HG02798 (cell line): ENCODE measurements around the gene MAP3K14.

Source experiments
- ATAC-seq: cut with Tn5 transposase; IDR thresholded peaks from one replicate; pipeline ENCODE4 v1.9.1; 2021; ENCODE audit warnings: mild to moderate bottlenecking; ENCODE audit not compliant: unreplicated experiment, poor library complexity

Gene MAP3K14

GRCh38 chr17:45287526-45288500, 29.0 kb downstream of the MAP3K14 start:
- ATAC-seq: no peak

DNA sequence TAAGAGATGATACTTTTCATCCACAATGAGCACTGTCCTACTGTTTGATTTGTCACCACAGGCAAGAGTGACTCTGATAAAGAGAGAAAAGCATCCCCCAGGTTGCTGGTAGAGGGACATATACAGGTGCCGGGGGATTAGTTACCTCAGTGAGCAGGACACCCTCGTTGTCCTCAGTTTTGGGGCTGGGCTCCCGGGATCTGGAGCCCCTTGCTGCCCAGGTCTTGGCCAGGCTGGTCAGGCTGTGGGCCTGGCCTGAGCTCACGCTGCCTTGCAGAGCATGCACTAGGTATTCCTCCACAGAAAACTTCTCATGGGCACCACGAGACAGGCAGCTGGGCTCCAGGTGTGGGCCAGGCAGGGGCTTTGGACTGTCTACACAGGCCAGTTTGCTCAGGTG, 30.5 kb downstream of the MAP3K14 start:
- ATAC-seq: no peak

GRCh38 chr17:45284176-45285140, 32.4 kb downstream of the MAP3K14 start:
- no peak for ATAC-seq

DNA sequence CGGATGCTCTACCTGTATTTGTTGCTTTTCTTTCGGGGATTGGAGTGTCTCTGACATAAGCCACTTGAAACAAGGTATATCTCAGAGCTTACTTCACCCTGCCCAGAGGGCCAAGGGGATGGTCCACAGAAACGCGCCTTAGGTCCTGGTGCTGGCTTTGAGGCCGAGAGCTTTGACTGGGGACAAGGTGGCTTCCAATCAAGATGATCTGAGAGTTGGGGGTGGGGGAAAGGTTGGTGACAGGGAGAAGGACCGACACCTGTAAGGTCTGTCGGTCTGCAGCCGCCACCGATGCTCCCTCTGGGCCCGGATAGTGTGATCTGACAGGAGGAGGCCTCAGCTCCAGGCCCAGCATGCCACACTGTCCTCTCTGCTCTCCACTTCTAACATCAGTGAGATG, 33.1 kb downstream of the MAP3K14 start:
- no peak for ATAC-seq

DNA sequence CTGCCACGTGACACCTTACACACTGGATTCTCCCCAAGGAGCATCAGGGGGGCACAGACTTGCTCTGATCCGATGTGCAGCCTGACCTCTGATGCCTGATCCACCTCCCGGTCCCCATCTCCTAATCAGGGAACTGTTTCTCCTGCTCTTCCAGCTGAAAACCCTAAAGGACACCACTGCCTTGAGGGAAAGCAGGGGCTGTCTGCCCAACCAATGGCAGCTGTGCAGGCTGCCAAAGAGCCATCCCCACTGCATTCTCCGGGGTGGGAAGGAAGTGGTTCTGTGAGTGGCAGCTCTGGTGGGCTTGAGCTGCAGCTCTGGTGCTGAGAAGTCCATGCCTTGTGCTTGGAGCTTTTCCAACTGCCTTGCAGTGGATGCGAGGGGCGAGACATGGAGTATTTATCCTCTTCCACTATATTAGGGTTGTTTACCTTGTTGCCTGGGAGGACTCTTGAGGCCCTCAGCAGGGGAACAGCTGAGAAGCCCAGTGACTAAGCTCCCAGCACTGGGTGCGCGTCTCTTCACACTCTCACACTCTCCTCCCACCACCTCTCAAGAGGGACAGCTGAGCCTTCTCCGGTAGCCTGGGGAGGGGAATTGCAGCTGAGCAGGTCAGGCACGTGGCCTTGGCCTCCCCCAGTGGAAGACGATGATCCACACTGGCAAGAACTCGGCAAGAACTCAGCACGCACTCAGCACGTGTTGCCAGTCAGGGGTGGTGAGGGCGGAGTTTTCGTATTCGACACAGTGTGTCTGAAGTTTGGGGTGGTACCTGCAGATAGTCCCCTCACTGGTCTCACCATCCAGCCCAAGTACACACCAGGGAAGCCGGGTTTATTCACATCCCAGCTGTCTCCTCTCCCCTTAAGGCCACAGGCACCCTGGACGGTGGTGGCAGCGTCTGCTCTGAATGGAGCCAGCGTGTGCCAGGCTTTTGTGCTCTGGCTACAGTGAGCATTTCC, 33.9 kb downstream of the MAP3K14 start:
- ATAC-seq: no peak

GRCh38 chr17:45279898-45280297, 36.9 kb downstream of the MAP3K14 start:
- no peak for ATAC-seq

GRCh38 chr17:45277992-45278391, 38.8 kb downstream of the MAP3K14 start:
- ATAC-seq: no peak

DNA sequence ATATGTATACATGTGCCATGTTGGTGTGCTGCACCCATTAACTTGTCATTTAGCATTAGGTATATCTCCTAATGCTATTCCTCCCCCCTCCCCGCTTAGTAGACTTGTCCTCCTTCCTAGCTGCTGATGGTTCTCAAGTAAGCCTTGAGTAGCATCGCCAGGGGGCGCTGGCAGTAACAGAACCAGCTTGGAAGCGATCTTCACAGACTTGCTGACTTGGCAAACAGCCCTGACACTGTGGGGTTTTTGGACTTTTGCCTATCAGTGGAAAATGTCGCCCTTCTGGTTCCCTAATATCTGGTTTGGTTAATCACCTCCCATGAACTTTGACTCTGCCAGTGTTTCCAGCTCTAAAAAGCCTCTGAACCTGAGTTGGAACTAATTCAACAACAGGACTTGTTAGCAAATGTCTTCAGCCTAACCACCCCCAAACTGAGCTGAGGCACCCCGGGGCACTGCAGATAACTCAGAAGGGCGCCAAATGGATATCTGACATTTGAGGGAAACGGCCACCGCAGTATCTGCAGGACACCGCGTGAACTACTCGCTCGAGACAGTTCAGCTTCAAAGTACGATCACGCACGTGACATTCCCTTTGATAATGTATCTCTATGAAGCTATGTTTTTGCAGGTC, 39.5 kb downstream of the MAP3K14 start:
- ATAC-seq: no peak

DNA sequence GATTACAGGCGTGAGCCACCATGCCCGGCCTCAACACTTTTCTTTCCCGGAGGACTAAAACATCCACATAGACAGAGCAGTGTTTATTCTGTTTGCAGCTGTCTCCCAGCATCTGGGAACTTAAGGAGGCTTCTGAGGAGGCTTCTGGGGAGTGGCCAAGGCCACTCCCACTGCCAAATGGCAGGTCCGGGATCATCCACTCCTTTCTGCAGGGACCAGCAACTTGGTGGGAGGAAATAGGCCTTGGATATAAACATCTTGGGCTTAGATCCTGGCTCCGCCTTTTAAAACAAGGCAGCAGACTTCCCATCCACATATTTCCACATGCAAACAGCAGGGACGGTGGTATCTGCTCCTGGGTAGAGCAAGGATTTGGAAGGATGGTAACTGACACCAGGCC, 40.8 kb downstream of the MAP3K14 start:
- no peak for ATAC-seq

DNA sequence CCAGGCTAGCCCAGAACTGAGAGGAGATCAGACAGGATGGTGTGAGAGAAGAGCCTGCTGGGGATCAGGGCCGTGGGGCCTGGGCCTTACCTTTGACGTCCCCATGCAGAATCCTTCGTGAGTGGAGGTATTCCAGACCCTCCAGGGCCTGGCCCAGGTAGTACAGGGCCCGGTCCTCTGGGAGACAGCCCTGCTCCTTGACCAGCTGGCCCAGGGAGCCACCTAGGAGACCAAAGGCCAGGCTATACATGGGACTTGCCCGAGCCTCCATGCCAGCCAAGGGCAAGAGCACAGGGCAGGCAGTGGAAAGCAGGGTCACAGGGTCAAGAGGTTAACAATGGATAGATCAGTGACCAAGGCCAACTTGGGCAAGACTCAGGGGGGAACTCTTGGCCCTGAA, 42.8 kb downstream of the MAP3K14 start:
- ATAC-seq: no peak

GRCh38 chr17:45273551-45273957, 43.3 kb downstream of the MAP3K14 start:
- ATAC-seq: no peak

- ATAC-seq: no peak
Observed at GRCh38 chr17:45271603-45272002, 45.2 kb downstream of the MAP3K14 start.

- ATAC-seq: no peak
Observed at GRCh38 chr17:45270828-45271418, 45.9 kb downstream of the MAP3K14 start.

- ATAC-seq: no peak
Observed at GRCh38 chr17:45269912-45270311, 46.9 kb downstream of the MAP3K14 start.

GRCh38 chr17:45267436-45268055, 49.3 kb downstream of the MAP3K14 start:
- no peak for ATAC-seq

- ATAC-seq: no peak
Observed at GRCh38 chr17:45266372-45266926, 50.4 kb downstream of the MAP3K14 start.

DNA sequence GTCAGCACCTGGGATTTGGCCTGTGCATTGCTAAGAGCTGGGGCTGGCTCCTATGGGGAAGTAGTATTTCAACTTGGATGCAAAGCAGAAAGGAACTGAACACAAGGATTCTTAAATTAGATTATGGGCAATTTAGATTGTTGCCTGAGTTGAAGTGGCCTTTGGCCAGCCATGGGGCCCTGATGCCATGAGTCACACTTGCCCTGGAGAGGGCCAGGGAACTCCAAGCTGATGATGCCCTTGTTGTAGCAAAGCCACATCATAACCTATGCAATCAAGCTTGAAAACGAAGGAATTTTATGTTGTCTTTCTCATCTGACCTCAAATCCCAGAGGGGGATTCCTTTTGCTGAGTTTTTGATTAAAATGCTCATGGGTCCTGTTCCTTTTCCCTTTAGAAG, 51.0 kb downstream of the MAP3K14 start:
- ATAC-seq: no peak

DNA sequence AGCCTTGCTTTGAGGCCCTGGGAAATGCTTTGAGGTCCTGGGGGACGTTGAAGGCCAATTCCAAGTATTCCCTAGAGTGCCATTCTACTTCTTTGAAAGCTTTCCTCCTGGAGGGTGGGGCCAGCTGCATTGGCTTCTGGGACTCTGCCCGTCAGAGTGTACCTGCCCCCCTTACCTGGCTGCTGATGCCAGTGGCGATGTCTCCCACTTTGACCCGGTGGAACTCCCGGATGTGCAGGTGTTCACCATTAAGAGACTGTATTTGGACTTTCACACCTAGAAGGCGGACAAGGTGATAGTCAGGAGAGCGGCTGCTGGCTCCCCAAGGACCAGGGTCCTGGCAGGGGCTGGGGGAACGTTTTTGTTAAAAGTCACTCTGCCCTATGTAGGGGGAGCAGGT, 51.8 kb downstream of the MAP3K14 start:
- no peak for ATAC-seq
